Measurements from ENCODE around the gene CDH22. TPM values are rescaled to one million over a fixed set of nuclear protein-coding genes. Genes with fewer than 3 reads are reported as not detected.

The CDH22 gene
- total RNA-seq, 6 experiments from 2014 or later, result not detected

- 37% methylated on average over 7 of the region's 8 CpGs for WGBS (ENCODE audit: insufficient coverage, low coverage, low lambda C conversion rate, missing lambda C conversion rate)
- ATAC-seq (no peak), DNase-seq (no peak)
- intact Hi-C loops (cut with DNase I), result no loop called here
- no peaks in the 10 kb centered on the region for H3K9me3 ChIP-seq
- H3K4me1 ChIP-seq, result no peaks in the 10 kb centered on the region
- no peaks in the 10 kb centered on the region for H3K27me3 ChIP-seq
- no peaks in the 10 kb centered on the region for H3K36me3 ChIP-seq
- H3K27ac ChIP-seq, result no peak overlapping the region
- no peak overlapping the region for H3K4me3 ChIP-seq
- no peak for TF ChIP-seq POLR2A (IDR thresholded peaks at IDR 0.05)
- TF ChIP-seq CTCF (IDR thresholded peaks at IDR 0.05), result no peak
These were observed 152.2 kb downstream of the CDH22 start for GRCh38 chr20:46156065-46156464.

GRCh38 chr20:46154796-46155195 lies 153.5 kb downstream of the CDH22 start:
- no peak for ATAC-seq
- Histone ChIP-seq H3K4me3 (no peak overlapping the region), H3K9me3 (no peaks in the 10 kb centered on the region), H3K36me3 (no peaks in the 10 kb centered on the region), H3K27me3 (no peaks in the 10 kb centered on the region), H3K27ac (no peak overlapping the region), H3K4me1 (no peaks in the 10 kb centered on the region)
- intact Hi-C loops (cut with DNase I), result no loop called here
- no peak for DNase-seq
- TF ChIP-seq POLR2A (IDR thresholded peaks at IDR 0.05) (no peak), CTCF (IDR thresholded peaks at IDR 0.05) (no peak)
- WGBS (ENCODE audit: insufficient coverage, low coverage, low lambda C conversion rate, missing lambda C conversion rate), result 79% methylated on average over 2 of the region's 2 CpGs

GRCh38 chr20:46154305-46154704 lies 154.0 kb downstream of the CDH22 start:
- intact Hi-C loops (cut with DNase I), result no loop called here
- WGBS (ENCODE audit: insufficient coverage, low coverage, low lambda C conversion rate, missing lambda C conversion rate), result 71% methylated on average over 5 of the region's 5 CpGs
- H3K36me3 ChIP-seq, result no peaks in the 10 kb centered on the region
- no peak for TF ChIP-seq CTCF (IDR thresholded peaks at IDR 0.05)
- H3K9me3 ChIP-seq, result no peaks in the 10 kb centered on the region
- ATAC-seq, result no peak
- DNase-seq, result no peak
- H3K4me1 ChIP-seq, result no peaks in the 10 kb centered on the region
- no peak overlapping the region for H3K4me3 ChIP-seq
- H3K27ac ChIP-seq, result no peak overlapping the region
- no peaks in the 10 kb centered on the region for H3K27me3 ChIP-seq

GRCh38 chr20:46152824-46153586 lies 155.3 kb downstream of the CDH22 start:
- Histone ChIP-seq H3K36me3 (no peaks in the 10 kb centered on the region), H3K4me1 (no peaks in the 10 kb centered on the region), H3K27me3 (no peaks in the 10 kb centered on the region), H3K27ac (no peak overlapping the region), H3K4me3 (no peak overlapping the region), H3K9me3 (no peaks in the 10 kb centered on the region)
- intact Hi-C loops (cut with DNase I), result no loop called here
- ATAC-seq (no peak), DNase-seq (no peak)
- WGBS (ENCODE audit: insufficient coverage, low coverage, low lambda C conversion rate, missing lambda C conversion rate), result 52% methylated on average over 8 of the region's 33 CpGs
- TF ChIP-seq POLR2A (IDR thresholded peaks at IDR 0.05), result no peak

GRCh38 chr20:46151936-46152335 lies 156.4 kb downstream of the CDH22 start:
- WGBS (ENCODE audit: insufficient coverage, low coverage, low lambda C conversion rate, missing lambda C conversion rate), result 17% methylated on average over 2 of the region's 7 CpGs
- H3K36me3 ChIP-seq, result no peaks in the 10 kb centered on the region
- no peaks in the 10 kb centered on the region for H3K27me3 ChIP-seq
- H3K4me1 ChIP-seq, result no peaks in the 10 kb centered on the region
- H3K4me3 ChIP-seq, result no peak overlapping the region
- intact Hi-C loops (cut with DNase I), result no loop called here
- TF ChIP-seq POLR2A (IDR thresholded peaks at IDR 0.05) (no peak), CTCF (IDR thresholded peaks at IDR 0.05) (peak in 2 of 4 donors; percentile 16 to 27)
- DNase-seq, result no peak
- no peak overlapping the region for H3K27ac ChIP-seq
- ATAC-seq, result no peak
- no peaks in the 10 kb centered on the region for H3K9me3 ChIP-seq

Measured in right lobe of liver (tissue), 6 donors.